Hindlimb muscle (tissue), 1 donor: ENCODE measurements around the gene ZNF585A. TPM values are rescaled to one million over a fixed set of nuclear protein-coding genes. Genes with fewer than 3 reads are reported as not detected.
"Not testable (repeated sequence)": the region's sequence is repeated elsewhere in the genome, so short reads cannot be mapped to it uniquely, and the experiment has no call there.

ENCODE experiments used
- DNase-seq: peaks from one replicate; pipeline ENCODE4 v3.0.0-alpha.2; 2013
- polyA plus RNA-seq: library from polyadenylated mRNA; unstranded; fragments of 120-200 nt; gene quantifications from one replicate; pipeline ENCODE4 v1.2.1, GENCODE V29; 2013; ENCODE audit not compliant: insufficient read length

Gene ZNF585A
- 8.9 TPM for polyA plus RNA-seq

DNA sequence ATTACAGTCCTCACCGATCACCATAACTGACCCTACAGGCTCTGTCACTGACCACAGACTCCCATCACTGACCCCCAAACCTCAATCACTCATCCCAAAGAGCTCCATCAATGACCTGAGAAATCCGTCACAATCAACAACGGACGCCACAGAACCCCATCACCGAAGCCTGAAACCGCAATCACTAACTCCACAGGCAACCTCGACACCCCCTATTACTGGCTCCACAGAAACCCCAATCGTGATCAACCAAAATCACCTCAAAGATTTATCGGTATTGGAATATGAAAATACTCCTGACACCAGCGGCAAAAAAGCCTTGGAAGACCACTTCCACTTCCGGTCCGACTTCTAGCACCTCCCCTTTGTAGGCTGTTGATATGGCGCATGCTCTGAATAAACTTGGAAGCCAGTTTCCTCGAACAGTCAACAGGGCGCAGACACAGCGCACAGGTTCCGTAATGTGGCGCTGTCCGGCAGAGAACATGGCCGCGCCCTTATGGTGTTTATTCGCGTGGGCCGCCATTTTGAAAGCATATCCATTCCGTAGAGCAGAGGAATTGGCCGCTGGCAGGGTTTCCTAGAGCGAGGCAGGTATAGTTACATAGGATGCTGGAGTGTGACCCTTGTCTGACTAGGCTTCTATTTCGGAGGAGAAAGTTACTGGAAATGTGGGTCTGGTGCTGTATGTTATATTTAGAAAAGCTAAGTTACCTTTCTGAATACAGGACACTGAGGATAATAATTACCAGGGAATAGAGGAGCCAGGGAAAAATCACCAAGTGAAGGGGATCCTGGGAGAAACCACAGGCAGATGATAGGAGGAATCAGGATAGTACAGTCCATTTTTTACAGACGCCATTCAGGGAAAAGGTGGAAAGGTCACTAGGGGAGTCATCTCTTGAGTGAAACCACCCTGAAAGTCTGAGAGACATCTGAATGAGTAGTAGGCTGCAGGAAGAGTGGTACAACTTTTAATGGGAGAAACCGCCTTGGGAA, at the start of gene ZNF585A:
TSS of gene ZNF585A (minus strand) at position 328 of the 999 bp plus-strand sequence. CDS start 2,785 bp downstream, outside the sequence.
- peak; percentile 97 for DNase-seq

DNA sequence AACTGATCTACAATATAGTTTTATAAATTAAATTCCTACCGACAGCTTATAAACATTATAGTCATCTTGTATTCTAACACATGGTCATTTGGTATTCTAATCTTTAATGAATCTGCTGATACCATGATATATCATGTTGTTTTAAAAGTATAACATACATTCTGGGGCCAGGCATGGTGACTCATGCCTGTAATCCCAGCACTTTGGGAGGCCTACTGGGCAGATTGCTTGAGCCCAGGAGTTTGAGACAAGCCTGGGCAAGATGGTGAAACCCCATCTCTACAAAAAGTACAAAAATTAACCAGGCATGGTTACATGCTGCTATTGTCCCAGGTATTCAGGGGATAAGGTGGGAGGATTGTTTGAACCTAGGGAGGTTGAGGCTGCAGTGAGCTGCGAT, 48.6 kb upstream of the ZNF585A start:
- DNase-seq, result no peak

DNA sequence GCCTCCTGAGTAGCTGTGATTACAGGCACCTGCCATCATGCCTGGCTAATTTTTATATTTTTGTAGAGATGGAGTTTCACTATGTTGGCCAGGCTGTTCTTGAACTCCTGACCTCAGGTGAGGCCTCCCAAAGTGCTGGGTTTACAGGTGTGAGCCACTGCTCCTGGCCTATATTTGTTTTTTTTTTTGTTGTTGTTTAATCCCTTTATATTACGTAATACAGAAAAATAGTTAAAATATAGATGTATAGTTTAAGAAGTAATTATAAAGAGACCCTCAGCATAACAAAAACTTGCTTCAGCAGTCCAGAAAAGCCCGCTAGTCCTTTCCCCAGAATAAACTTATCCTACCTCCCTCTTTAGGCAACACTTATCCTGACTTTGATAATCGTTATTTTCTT, 47.9 kb upstream of the ZNF585A start:
- DNase-seq, result no peak

DNA sequence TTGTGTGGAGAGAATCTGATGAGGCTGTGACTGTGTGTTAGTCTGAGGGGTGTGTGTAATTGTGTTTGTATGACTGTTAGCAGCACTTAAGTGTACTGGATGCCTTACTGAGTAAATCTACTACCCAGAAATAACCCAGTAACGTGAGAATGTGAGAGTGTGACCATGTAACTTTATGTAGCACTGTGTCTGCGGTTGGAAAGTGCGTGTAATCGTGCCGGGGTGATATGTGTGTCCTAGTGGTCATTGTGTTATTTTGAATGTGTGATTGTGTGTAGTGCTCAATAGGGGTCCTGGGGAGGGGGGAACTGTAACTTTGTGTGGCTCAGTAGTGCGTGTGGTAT, 46.1 kb upstream of the ZNF585A start:
- no peak for DNase-seq

DNA sequence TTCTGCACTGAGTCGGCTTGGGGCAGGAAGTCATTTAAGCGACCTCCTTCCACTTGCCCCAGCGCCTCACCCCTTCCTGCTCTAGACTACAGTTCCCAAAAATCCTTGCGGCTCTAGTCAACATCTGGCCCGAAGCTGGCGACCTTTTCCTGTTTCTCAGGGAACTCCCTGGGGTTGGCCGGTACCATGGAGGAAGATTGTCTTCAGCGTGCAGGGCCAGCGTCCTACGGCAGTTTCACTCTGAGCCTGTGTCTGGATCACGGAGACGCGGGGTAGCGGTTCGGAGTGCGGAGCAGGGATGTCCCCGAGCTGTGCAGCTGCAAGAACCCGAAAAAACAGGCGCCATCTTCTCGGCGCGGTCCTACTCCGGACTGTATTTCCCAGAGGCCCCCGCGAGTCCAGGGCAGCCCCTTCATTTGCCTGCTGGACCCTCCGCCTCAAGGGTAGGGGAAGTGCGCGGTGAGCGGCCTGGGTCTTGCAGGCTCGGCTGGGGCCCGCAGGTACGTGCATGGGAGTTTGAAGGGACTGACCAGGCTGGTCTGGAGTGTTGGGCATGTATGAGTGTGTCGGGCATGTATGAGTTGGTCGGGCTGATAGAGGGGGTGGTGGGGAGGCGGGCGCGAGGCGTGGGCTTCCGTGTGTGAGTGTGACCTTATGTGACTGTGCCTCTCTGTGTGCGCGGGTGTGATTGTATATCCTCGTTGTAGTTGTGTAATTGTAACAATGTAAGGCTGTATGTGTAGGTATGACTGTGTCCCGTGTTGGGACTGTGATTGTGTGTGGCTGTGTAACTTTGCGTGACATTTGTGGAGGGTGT, 45.5 kb upstream of the ZNF585A start, which contains the start of gene ZNF383:
TSS of gene ZNF383 (plus strand) at position 440 of the 817 bp plus-strand sequence. CDS start 12,240 bp downstream, outside the sequence.
- peak; percentile 93 for DNase-seq

DNA sequence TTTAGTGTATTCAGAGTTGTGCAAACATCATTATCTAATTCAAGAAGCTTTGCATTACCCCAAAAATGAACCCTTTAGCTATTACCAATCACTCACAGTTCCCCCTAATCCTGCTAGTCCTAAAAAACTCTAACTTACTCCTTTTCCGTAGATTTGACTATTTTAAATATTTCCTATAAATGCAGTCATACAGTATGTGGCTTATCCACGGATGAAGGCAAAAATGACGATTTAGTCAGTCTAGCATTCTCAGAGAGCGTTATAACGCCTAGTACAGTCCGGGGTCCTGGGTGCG, 44.9 kb upstream of the ZNF585A start:
- DNase-seq, result no peak

DNA sequence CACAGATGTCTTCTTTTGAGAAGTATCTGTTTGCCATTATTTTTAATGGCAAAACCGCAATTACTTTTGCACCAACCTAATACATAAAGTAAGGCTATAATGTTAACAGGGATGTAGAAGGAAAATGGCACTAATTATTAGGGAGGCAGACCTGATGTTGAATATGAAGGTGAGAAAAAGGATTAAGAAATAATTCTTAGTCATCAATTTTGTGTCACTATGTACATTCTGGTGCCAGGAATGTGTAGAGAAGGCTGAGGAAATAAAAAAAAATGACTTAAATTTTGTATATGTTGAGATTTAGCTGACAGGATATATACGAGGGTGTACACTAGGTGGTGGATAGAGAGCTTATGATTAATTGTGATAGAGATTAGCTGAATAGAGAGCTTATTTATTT, 25.3 kb upstream of the ZNF585A start:
- no peak for DNase-seq

DNA sequence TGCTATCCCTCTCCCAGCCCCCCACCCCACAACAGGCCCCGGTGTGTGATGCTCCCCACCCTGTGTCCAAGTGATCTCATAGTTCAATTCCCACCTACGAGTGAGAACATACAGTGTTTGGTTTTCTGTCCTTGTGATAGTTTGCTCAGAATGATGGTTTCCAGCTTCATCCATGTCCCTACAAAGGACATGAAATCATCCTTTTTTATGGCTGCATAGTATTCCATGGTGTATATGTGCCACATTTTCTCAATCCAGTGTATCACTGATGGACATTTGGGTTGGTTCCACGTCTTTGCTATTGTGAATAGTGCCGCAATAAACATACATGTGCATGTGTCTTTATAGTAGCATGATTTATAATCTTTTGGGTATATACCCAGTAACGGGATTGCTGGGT, 24.6 kb upstream of the ZNF585A start:
- DNase-seq, result not testable (repeated sequence)

DNA sequence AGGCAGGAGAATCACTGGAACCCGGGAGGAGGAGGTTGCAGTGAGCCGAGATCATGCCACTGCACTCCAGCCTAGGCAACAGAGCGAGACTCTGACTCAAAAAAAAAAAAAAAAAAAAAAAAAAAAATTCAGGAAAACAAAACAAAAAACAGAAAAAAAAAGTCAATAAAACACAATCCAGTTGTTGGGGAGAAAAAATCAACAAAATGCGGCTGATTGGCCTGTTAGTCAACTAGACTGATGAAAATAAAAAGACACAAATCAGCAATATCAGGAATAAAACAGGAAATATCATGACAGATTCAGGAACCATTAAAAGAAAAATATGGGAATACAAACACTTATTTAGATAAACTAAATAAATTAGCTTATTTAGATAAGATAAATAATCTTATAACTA, 22.8 kb upstream of the ZNF585A start:
- DNase-seq, result not testable (repeated sequence)

DNA sequence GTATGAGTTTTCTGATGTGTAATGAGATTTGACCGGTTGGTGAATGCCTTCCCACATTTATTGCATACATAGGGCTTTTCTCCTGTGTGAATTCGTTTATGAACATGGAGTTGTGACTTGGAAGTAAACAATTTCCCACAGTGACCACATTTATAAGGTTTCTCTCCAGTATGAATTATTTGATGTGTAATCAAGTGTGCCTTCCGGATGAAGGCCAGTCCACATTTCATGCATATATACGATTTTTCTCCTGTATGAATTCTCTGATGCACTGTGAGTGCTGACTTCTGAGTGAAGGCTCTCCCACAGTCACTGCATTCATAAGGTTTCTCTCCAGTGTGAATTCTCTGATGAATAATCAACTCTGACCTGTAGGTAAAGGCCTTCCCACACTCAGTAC, 13.6 kb upstream of the ZNF585A start:
- DNase-seq, result not testable (repeated sequence)

DNA sequence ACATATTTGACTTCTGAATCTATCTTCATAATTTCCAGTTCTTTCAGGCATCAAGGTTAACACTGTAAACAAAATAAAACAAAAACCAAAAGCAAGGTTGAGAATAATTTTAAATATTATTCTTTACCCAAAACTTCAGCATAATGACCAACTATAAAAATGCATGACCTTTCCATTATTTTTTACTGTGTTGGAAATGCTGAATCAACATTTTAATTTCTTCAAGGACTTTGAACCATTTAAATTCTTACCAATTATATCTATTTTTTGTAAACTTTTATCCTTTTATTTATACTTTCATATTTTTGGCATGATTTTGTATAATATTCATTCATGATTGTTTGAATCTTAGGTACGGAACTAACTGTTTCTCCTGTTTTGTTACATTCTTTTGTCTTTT, 6.9 kb downstream of the ZNF585A start:
- DNase-seq, result no peak

DNA sequence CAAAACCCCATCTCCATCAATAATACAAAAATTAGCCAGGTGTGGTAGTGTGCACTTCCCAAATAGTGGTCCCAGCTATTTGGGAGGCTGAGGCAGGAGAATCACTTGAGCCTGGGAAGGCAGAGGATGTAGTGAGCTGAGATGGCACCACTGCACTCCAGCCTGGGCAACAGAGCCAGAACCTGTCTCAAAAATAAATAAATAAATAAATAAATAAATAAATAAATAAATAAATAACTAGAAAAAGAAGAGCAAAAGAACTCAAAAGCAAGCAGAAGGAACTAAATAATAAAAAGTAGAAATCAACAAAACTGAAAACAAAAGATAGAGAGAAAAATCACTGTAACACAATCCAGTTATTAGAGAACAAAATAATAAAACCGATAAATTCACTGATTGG, 12.3 kb downstream of the ZNF585A start:
- no peak for DNase-seq

DNA sequence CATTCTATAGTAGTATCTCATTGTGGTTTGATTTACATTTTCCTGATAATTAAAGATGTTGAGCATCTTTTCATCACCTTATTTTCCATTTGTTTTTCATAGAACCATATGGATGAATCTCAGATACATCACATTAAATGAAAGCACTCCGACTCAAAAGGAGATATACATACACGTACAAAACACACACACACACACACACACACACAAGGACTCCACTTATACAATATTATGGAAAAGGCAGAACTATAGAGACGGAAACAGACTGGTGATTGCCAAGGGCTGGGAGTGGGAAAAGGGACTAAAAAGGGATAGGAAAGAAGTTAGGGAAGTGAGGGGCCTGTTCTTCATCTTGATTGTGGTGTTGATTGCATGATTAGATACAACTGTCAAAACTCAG, 24.3 kb downstream of the ZNF585A start:
- no peak for DNase-seq

DNA sequence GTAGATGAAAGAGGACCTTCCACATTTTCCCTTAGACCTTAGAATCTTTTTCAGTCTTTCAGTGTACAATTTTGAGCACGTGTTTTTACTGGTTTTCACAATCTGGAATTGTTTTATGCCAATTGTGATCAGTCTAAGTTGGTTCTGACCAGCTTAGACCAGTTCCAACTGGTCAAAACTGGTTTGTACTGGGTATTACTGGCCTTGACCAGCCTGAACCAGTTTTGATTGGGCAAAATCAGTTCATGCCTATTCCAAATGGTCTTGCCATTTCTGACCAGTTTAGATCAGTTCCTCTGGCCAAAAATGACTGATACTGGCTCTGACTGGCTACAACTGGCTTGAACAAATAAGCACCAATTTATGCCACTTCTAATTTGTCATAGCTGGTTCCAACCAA, 36.4 kb downstream of the ZNF585A start:
- no peak for DNase-seq

DNA sequence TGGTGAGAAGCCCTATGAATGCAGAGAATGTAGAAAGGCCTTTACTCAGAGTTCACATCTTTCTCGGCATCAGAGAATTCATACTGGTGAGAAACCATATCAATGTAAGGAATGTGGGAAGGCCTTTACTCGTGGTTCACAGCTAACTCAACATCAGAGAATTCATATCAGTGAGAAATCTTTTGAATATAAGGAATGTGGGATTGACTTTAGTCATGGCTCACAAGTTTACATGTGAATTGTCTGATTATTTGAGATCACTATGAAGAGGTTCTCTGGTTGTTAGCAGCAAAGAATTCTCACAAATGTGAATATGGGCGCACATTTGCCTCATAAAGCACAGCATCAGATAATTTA, 43.7 kb downstream of the ZNF585A start:
- no peak for DNase-seq

DNA sequence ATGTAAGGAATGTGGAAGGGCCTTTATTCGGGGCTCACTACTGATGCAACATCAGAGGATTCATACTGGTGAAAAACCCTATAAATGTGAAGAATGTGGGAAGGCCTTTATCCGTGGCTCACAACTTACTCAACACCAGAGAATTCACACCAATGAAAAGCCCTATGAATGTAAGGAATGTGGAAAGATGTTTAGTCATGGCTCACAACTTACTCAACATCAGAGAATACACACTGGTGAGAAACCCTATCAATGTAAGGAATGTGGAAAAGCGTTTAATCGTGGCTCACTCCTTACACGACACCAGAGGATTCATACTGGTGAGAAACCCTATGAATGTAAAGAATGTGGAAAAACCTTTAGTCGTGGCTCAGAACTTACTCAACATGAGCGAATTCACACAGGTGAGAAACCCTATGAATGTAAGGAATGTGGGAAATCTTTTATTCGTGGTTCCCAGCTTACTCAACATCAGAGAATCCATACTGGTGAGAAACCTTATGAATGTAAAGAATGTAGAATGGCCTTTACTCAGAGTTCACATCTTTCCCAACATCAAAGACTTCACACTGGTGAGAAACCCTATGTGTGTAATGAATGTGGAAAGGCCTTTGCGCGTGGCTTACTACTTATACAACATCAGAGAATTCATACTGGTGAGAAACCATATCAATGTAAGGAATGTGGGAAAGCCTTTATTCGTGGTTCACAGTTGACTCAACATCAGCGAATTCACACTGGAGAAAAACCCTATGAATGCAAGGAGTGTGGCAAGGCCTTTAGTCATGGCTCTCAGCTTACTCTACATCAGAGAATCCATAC, 44.3 kb downstream of the ZNF585A start:
- DNase-seq, result no peak

DNA sequence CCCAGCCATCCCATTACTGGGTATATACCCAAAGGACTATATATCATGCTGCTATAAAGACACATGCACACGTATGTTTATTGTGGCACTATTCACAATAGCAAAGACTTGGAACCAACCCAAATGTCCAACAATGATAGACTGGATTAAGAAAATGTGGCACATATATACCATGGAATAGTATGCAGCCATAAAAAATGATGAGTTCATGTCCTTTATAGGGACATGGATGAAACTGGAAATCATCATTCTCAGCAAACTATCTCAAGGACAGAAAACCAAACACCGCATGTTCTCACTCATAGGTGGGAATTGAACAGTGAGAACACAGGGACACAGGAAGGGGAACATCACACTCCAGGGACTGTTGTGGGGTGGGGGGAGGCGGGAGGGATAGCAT, 50.4 kb downstream of the ZNF585A start:
- not testable (repeated sequence) for DNase-seq

DNA sequence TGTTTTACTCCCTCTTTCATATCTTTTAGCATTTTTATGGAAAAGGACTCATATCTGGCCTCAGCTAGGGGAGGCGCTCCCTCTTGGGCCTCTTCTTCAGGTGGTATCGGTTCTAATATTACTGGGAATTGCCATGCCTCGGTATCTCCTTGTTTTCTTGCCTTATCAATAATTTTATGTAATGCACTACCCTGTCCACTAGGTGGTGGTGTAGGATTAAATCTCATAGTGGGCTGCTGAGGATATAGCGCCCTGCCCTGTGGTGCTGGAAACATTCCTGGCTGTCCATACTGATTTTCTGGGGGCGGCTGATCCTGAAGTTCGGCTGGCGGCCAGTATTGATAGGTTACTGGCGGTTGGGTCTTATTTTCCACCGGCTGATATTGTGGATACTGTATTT, 58.5 kb downstream of the ZNF585A start:
- DNase-seq, result no peak

DNA sequence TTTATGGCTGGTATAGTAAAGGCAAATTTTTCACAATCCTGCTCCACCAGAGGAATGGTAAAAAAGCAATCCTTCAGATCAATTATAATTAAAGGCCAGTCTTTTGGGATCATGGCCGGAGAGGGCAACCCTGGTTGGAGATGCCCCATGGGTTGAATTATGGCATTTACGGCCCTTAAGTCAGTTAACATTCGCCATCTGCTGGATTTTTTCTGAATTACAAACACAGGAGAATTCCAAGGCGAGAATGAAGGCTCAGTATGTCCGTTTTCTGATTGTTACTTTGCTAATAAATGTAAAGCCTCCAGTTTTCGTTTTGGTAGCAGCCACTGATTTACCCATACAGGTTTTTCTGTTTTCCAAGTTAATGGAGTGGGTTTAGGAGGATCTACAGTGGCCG, 60.7 kb downstream of the ZNF585A start:
- not testable (repeated sequence) for DNase-seq

DNA sequence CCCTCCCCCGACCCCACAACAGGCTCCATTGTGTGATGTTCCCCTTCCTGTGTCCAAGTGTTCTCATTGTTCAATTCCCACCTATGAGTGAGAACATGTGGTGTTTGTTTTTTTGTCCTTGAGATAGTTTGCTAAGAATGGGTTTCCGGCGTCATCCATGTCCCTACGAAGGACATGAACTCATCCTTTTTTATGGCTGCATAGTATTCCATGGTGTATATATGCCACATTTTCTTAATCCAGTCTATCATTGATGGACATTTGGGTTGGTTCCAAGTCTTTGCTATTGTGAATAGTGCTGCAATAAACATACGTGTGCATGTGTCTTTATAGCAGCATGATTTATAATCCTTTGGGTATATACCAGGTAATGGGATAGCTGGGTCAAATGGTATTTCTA, 68.4 kb downstream of the ZNF585A start:
- not testable (repeated sequence) for DNase-seq

DNA sequence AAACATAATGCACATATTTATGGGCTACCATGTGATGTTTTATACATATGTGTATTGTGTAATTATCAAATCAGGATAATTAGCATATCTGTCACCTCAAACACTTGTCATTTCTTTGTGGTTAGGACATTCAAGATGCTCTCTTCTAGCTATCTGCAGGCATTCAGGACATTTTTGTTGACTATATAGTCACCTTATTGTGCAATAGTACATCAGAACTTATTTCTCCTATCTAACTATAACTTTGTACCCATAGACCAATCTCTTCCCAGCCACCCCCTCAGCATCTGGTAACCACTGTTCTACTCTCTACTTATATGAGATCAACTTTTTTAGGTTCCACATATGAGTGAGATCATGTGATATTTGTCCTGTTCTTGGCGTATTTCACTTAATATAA, 73.9 kb downstream of the ZNF585A start:
- no peak for DNase-seq

DNA sequence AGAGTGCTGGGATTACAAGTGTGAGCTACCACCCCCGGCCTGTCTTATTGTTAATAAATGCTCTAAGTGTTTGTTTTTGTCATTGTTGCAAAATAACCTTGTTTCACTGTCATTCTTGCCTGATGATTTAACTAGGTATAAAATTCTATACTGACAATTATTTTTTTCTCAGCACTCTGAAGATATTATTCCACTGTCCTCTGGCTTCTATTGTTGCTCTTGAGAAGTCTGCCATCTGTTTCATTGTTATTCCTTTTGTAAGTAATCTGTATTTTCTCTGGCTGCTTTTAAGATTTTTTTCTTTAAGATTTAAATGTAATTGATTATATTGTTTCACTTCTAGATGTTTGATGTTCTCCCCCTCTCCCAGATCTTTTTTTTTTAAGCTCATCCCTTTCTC, 76.6 kb downstream of the ZNF585A start:
- no peak for DNase-seq
